Type B pancreatic cell (in vitro differentiated cells): ENCODE data around the gene STUM. TPM values are rescaled to one million over a fixed set of nuclear protein-coding genes. Genes with fewer than 3 reads are reported as not detected.
"Not testable (repeated sequence)": the region's sequence is repeated elsewhere in the genome, so short reads cannot be mapped to it uniquely, and the experiment has no call there.

Source experiments
- DNase-seq: peaks from one replicate; pipeline ENCODE4 v3.0.0; 2021; ENCODE audit warnings: mixed read lengths; ENCODE audit not compliant: unreplicated experiment; ENCODE audit errors: extremely low spot score
- H3K27ac Mint-ChIP-seq: 2 replicates; pipeline ENCODE4 v1.8.0; 2021; ENCODE audit warnings: mild to moderate bottlenecking, mixed read lengths
- H3K27me3 Mint-ChIP-seq: 2 replicates; pipeline ENCODE4 v1.8.0; 2021; ENCODE audit warnings: mixed read lengths
- H3K36me3 Mint-ChIP-seq: 2 replicates; pipeline ENCODE4 v1.8.0; 2021; ENCODE audit warnings: mixed read lengths
- H3K4me1 Mint-ChIP-seq: one replicate; pipeline ENCODE4 v1.8.0; 2021; ENCODE audit warnings: mixed read lengths; ENCODE audit not compliant: unreplicated experiment
- H3K4me3 Mint-ChIP-seq: 2 replicates; pipeline ENCODE4 v1.8.0; 2021; ENCODE audit warnings: mild to moderate bottlenecking, mixed read lengths
- H3K9me3 Mint-ChIP-seq: 2 replicates; pipeline ENCODE4 v1.8.0; 2021; ENCODE audit warnings: mixed read lengths
- total RNA-seq: library from RNA; stranded (reverse); gene quantifications from 2 replicates; pipeline ENCODE4 v1.2.1, GENCODE V29; 2021; ENCODE audit warnings: low replicate concordance
- TF ChIP-seq, protein P1 (sequence below): fragments of 200-600 bp; sonication (generic); conservative IDR thresholded peaks from 2 replicates; pipeline ENCODE4 v1.5.0; 2021; ENCODE audit warnings: antibody characterized with exemption, mild to moderate bottlenecking

The STUM gene
- total RNA-seq, 1 donor from 2014 or later: 2.8 TPM

DNA sequence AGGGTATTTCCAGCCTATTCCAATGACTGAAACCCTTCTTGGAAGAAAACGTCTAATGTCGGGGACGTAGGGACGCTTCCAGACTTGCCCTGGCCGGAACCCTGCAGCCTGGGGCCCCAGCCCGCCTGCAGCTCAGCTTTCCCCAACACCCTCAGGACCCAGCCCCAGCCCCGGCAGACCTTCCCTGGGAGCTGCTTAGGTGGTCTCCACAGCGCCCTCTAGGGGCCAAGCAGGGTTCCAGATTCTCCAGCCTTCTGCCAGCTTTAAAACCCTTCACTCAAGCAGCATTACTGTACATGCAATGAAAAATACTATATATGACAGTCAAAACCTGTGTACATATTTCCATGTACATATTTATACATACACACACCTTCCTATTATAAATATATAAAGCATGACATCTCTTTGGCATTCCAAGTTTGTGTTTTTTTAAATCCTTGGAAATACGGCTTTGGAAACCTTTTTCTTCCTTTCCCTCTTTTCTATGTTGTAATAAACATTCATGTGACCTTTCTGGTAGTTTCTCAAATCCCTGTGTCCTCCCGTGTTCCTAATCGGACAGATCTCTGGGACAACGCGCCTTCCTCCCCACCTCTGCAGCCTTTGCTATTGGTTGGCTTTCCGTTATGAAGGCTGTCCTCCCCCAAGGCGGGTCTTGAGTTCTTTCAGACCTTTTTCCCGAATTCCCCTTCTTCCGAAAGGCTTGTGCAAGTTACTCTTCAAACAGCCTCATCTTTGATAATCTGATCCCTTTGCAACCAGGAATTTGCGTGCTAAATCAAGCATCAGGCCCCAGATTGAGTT, 60.3 kb downstream of the STUM start:
- Mint-ChIP-seq H3K36me3 (no peaks in the 10 kb centered on the region), H3K27ac (no peak overlapping the region), H3K9me3 (no peaks in the 10 kb centered on the region), H3K27me3 (peaks cover 4% of the 10 kb centered on the region), H3K4me3 (no peak overlapping the region), H3K4me1 (peaks cover 7% of the 10 kb centered on the region)
- TF ChIP-seq, protein P1, sequence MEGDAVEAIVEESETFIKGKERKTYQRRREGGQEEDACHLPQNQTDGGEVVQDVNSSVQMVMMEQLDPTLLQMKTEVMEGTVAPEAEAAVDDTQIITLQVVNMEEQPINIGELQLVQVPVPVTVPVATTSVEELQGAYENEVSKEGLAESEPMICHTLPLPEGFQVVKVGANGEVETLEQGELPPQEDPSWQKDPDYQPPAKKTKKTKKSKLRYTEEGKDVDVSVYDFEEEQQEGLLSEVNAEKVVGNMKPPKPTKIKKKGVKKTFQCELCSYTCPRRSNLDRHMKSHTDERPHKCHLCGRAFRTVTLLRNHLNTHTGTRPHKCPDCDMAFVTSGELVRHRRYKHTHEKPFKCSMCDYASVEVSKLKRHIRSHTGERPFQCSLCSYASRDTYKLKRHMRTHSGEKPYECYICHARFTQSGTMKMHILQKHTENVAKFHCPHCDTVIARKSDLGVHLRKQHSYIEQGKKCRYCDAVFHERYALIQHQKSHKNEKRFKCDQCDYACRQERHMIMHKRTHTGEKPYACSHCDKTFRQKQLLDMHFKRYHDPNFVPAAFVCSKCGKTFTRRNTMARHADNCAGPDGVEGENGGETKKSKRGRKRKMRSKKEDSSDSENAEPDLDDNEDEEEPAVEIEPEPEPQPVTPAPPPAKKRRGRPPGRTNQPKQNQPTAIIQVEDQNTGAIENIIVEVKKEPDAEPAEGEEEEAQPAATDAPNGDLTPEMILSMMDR: peak; percentile 94
- no peak for DNase-seq

DNA sequence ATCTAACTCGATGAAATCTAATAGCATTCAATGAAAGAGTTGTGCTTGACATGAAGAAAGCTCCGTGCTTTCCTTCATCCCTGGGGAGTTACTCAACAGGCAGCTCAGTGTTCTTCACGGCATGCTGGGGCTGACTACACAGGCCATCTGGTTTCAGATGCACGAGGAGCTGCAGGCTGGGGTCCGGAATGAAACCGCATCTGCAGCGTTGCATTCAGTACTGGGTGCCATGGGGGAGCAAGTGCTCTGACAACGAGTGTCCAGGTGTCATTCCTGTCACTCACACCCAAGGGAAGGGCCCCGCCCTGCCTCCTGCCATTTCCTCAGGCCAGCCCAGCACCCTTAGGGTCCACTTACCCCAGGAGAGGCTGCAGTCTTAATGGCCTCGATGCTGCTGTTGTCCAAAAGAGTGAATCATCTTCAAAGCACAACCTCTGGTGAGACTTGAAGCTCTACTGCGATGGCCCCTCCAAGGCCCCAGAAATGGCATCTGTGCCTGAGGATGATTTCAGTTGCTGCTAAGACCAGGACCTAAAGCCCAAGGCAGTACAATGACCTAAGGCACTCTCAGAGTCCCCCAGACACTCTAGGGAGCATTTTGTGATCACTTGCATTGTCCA, 61.4 kb downstream of the STUM start:
- no peak for DNase-seq
- TF ChIP-seq, protein P1: no peak
- Mint-ChIP-seq H3K9me3 (no peaks in the 10 kb centered on the region), H3K4me3 (no peak overlapping the region), H3K4me1 (no peaks in the 10 kb centered on the region), H3K36me3 (no peaks in the 10 kb centered on the region), H3K27ac (no peak overlapping the region), H3K27me3 (peaks cover 4% of the 10 kb centered on the region)

GRCh38 chr1:226610671-226611070, 62.1 kb downstream of the STUM start:
- Mint-ChIP-seq H3K4me3 (no peak overlapping the region), H3K27ac (no peak overlapping the region), H3K9me3 (no peaks in the 10 kb centered on the region), H3K4me1 (no peaks in the 10 kb centered on the region), H3K36me3 (no peaks in the 10 kb centered on the region), H3K27me3 (peaks cover 7% of the 10 kb centered on the region)
- DNase-seq: no peak
- TF ChIP-seq, protein P1: no peak

- TF ChIP-seq, protein P1: no peak
- Mint-ChIP-seq H3K27ac (no peak overlapping the region), H3K9me3 (no peaks in the 10 kb centered on the region), H3K4me3 (no peak overlapping the region), H3K4me1 (no peaks in the 10 kb centered on the region), H3K27me3 (peaks cover 9% of the 10 kb centered on the region), H3K36me3 (no peaks in the 10 kb centered on the region)
- no peak for DNase-seq
Observed at GRCh38 chr1:226611301-226611700, 62.7 kb downstream of the STUM start.

GRCh38 chr1:226611980-226612379, 63.4 kb downstream of the STUM start:
- not testable (repeated sequence) for H3K4me1 Mint-ChIP-seq, DNase-seq, H3K27ac Mint-ChIP-seq, H3K4me3 Mint-ChIP-seq, H3K9me3 Mint-ChIP-seq, H3K36me3 Mint-ChIP-seq
- H3K27me3 Mint-ChIP-seq: peaks cover 16% of the 10 kb centered on the region

DNA sequence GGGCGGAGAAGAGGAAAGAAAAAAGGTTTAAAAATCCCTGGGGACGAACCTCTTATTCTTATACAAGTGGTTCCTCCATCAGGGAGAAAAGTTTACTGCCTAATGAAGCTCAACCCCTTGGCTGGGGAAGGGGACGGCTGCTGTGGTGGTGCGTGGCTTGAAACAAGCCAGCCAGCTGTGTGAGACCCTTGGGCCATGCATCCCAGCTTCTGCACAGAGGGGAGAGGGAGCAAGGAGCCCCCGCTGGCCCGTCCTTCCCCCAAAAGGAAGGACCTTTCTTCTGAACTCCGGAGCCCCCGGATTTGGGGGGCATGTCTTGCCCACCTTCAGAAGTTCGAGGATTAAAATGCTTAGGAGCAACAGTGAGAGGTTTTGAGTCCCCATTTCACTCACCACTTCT, 67.3 kb downstream of the STUM start:
- Mint-ChIP-seq H3K27ac (no peak overlapping the region), H3K27me3 (peaks cover 15% of the 10 kb centered on the region), H3K9me3 (no peaks in the 10 kb centered on the region), H3K4me1 (no peaks in the 10 kb centered on the region), H3K4me3 (no peak overlapping the region), H3K36me3 (no peaks in the 10 kb centered on the region)
- no peak for DNase-seq
- TF ChIP-seq, protein P1: no peak
